Effector CD8-positive, alpha-beta T cell (primary cell): ENCODE data around the gene FRMD4A.

Experiments
- DNase-seq: peaks from one replicate; lab custom pipeline; 2025; lab: John Stamatoyannopoulos, UW

Gene FRMD4A

DNA sequence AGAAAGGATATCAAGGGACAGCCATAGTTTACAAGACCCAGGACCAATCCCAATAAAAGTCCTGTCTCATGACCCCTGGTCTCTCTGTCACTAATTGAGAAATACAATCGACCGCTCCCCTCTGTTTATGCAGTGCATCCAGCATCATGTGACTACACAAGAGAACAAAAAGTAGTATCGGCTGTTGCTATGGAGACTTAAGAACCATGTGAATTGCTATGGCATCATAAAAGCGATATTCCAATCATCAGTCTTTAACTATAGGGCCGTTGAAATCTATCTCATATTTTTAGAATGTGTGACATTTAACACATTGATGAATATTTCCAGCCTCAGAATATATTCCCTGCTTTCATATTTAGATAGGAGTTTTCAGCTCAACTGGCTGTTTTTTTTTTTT, 139.3 kb downstream of the FRMD4A start:
- DNase-seq: no peak

DNA sequence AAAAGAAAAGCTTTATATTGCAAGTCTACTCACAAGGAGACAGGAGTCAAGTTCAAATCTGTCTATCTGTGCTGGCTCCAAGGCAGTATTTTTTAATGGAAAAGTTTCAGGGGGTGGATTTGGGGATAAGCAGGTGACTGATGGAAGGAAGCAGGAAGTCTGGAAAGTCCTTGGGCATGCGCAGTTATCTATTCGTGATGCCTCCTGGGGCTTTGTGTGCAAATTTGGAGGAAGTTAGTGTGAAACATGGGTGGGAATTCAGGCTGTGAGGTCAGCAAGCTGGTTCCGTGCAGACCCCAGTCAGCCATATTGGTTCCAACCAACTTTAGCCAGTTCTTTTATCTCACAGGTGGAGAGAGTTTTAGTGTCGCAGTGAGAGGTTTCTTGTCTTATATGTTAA, 140.0 kb downstream of the FRMD4A start:
- no peak for DNase-seq

DNA sequence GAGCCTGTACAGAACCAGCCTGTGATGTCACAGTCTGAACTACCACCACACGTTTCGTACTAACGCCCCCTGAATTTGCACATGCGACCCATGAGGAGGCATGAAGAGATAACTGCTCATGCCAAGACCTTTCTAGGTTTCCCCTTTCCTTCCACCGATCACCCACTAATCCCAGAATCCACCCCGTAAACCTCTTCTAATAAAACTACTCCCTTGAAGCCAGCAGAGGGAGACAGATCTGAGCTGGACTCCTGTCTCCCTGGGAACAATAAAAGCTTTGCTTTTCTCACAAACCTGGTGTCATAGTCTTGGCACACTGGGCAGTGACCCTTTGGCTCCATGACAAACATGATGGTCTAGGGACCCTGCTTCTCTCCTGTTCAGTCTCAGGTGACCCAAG, 144.5 kb downstream of the FRMD4A start:
- DNase-seq: no peak

DNA sequence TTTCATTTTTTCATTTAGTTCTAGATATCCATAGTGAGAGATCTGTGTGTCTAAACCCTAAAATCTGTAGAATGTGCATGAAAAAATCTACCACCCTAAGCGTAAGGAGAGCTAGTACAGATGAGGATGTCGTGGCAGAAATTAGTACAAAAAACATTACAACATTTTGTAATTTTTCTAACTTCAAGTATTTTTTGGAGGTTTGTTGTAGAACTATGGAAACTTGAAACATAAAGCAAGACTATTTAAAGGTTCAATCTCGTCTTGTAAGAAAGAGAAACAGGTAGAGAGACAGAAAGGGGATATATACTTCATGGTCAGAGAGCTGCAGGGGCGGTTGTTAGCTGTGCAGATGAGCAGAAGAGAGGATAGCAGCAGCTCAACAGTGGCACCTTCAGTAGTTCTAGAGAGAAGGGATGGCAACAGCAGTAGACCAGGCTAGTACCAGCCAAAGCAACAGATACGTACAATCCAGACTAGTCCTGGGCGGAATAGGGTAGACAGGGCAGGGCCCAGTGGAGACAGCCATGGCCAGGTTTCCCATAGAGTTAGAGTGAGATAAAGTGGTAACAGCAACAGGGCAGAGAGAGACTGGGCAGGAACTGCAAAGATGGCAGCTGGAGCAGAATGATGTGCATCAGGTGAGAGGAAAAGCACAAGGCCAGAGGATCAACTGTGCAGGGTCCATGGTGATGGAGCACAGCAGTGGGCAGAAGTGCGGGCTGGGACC, 145.2 kb downstream of the FRMD4A start:
- DNase-seq: peak; percentile 3

DNA sequence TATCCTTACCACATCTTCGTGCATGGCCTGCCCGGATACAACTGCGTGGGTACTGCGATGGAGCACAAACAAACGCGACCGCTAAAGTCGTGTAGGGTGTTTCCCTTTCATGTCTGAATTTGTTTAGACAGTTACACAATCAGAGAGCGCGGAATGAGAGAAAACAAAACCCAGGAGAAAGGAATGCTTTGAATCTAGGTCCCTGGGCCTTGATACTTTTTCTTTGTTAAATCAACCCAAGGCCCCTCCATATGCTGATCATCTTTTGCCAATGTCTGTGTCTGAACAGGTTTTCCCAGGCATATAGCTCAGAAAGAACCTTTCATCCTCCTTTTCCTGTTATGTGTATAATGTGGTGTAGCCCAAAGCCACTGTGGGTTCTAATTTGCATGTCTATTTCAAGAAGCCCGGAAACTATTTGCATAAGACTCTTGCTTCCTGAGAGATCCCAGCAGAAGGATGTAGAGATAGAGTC, 145.8 kb downstream of the FRMD4A start:
- DNase-seq: no peak

DNA sequence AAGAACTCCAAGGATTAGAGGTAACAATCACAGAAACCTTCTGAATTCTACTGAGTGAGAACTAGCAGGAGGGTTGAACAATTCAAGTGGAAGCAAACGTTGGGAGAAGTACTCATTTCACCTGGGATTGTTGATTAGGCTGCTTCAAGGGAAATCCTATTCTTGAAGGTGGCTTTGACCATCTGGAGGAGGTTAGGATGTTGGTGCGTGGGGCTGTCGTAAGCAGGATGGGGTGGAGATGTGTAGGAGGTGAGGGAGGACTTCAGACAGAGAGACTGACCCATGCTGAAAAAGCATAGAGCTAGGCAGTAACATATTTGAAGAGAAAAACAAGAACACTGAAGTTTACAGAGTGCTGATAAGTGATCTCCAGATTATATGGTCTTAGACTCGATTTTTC, 147.9 kb downstream of the FRMD4A start:
- no peak for DNase-seq

DNA sequence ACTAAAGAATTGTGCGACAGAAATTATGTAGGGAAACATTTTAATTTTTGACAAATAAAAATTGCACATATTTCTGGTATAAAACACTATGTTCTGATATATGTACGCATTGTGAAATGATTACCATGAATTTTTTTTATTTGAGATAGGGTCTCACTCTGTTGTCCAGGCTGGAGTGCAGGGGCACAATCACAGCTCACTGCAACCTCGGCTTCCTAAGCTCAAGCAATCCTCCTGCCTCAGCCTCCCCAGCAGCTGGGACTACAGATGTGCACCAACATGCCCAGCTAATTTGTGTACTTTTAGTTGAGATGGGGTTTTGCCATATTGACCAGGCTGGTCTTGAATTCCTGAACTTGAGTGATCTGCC, 149.2 kb downstream of the FRMD4A start:
- no peak for DNase-seq

DNA sequence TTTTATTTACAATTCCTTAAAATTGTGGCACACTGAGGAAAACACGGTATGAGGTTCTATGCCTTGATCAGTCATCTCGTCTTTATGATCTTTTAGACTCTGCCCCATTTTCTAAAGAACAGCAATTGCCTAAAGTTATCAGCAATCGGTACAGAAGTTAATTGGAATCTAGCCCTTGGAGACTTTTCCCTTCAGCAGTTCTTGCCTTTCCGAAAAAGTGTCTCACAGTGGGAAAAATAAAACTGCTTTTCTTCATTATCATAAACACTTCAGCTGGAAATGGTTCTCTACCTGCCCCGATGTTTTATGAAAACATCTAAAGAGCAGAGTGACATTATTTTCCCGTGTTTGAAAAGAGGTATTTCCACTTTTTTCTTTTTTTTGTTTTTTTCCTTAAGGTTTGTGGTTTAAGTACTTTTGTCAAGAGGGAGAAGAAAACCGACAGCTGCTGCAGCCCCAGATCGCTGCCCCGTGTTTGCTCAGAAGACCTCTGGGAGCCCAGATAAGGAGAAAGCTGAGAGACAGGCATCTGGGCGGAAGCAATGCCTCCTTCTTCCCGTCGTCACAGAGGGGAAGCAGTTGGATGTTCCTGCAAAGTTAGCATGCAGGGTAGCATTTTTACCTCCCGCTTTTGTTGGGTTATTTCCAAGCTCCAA, 149.7 kb downstream of the FRMD4A start:
- no peak for DNase-seq

DNA sequence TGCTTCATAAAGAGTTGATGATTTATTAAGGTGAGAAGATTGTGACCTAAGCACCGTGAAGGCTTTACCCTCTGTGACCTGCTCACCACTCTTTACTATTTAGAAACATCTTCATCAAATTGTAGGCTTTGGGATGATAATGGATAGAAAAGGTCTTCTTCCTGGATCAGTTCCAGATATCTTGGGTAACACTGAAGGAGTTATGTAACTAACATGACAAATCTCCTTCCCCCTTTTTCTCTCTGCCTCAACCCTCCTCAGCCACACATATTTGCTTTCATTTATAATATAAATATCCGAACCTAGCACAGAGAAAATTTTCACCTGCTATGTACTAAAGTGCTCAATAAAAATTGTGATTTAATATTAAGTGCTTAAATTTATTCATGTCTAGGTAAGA, 151.5 kb downstream of the FRMD4A start:
- DNase-seq: no peak

DNA sequence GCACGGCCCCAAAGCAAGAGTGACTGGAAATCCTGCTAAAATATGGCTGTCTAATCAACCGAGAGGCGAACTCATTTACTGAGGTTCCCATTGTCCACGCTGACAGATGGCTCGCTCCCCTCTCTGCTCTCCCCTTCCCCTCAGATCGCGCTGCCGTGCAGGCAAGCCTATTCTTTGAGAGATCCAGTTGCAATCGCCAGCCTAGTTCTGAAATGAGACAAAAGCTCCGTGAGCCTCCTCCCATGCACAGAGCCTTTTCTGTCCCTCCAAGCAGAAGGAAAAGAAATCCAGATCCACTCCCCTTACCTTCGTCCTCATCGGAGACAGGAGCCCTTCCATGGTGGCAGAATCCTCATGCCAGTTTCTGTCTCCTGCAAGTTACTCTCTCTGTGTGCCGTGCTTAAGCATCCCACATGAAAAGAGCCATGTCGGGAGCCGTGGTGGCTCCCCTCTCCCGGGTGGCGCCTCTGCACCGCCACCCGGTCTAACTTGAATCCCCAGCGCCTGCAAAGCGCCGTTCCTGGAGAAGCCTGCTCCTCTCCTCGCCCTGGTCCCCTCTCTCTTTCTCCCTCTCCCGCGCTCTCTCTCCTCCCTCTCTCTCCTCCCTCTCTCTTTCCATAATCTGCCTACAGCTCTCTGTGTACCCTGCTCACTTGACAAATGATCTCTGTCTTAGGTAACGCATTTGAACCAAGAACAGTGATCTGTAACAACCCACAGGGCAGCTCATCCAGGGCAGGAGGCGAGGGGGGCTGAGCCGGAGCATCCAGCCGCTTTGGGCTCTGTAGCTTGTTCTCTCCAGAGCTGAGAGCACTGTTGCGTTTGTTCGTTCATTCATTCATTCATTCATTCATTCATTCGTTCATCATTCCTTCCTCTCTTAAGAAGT, 156.8 kb downstream of the FRMD4A start:
- no peak for DNase-seq

DNA sequence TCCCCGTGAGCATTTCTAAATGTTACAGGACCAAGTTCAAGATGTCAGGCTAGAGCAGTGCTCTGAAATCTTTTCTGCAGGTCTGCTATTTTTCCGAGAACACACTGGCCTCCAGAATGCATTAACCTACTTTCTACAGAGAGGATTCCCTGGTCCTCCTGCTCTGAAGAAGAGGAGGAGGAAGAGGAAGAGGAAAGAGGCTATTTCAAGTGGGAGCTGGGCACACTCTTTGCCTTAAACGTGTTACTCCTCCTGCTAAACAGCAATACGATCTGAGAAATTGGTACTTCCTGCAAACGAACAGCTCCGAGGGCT, 157.4 kb downstream of the FRMD4A start:
- no peak for DNase-seq

DNA sequence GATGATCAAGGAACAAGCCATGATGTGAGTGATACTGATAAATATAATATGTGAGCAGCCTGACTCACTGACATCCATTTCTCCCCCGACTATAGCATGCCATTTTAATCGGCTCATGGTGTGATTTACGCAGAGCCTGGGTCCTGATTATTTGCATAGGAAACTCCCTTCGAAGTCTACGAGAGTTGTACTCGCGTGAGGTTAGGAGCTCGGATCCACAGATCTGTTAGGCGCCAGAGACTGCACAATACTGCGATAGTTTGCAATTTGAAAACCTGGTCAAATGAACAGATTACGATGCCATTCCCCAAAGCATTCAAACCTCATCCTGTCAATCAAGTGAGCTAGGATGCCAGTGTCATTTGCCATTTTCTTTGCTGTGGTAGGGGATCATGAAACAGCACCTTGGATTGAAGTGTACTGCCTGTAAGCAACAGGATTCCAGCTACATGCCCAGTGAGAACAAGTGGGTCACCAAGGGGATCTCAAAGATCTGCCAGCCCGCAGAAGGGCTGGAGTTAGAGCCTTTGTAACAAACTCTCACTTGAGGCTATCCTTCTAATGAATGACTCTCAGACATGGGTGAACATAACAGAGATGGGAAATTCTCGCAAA, 158.3 kb downstream of the FRMD4A start:
- DNase-seq: no peak

DNA sequence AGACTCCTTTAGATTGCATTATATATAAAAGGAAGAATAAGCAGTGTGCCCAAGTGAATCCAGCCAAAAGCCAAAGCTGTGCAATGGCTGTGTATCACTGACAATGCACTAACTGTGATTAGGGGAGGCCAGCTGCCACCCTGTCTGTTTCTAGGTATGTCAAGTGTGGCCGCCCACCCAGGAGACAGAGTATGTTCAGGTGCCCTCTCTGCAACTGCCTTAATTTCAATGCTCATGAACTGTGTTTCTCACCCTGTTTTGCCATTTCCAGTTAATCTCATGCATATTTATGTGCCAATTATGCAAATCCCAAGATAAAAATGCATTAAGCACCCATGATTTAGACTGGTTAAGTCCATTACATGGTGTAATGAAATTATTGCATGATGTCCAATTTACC, 159.4 kb downstream of the FRMD4A start:
- no peak for DNase-seq

DNA sequence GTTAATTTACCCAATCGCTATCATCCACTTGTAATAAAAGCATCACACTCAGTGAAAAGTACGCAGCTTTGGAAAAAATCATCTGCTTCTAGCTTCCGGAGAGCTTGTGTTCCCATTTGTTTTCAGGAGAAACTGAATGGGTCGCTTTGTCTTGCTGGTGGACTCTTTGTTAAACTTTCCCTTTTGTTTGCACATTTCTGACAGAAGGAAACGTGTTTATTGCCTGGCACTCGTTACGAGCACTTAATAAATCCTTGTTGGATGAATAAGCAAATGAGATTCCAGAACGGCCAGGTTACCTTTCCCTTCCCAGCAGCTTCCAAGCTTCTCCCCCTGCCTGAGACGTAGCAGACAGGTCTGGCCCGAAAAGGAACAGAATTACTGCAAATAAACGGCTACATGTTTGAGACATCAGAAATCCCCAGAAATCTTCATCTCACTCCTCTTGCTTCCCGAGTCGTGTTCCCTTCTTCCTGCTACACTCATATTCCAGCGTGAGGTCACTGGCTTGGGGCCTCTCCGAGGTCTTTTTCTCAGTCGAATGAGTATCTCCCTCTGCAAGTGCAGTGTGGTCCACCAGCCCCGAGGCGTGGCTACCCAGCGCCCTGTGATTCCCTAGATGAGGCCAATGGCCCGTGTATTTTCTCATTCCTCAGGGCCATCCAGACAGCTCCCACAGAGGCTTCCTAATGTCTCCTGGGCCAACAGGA, 167.2 kb downstream of the FRMD4A start:
- no peak for DNase-seq

DNA sequence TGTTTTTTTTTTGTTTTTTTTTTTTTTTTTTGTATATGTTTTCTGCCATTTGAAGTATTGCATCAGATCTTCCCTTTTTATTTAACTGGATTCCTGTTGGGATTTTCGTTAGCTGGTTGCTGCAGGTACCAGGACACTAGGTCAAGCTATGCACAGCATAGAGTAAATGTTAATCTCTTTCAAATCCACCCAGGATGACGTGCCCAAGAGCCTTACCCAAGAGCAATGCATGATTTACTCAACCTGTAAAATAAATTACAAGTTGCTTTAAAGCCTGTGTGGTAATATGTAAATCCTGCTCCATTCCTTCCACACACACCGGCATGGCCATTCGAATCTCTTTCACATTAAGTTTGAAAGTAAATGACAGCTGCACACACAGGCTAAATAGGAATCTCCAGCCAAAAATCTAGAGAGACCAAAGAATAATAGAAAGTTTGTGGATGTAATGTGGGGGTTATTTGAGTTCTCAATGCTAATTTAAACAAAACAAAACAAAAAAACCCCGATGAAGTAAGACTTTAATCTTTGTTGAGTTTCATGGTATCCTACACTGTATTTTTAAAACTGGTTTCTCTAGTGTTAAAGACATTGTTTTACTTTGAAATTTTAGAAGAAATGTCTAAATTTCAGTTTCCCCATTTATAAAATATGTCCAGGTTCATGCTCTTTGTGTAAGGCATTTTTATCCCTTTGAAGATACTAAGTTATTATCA, 167.9 kb downstream of the FRMD4A start:
- no peak for DNase-seq

DNA sequence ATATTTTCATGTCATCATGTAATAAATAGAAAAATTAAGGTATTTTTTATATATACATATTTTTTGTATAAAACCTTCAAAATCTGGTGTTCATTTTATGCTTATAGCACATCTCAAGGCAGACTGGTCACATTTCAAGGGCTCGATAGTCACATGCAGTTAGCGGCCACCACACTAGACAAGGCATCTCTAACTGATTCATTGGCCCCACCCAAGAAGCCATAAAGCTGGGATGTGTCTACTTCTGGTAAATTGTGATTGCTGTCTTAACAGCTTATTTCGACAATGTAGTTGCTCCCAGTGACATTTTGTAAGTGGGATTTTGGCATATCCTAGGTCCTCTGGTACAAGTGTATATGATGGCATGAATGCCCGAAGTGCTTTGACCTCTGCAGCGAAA, 168.7 kb downstream of the FRMD4A start:
- DNase-seq: no peak

DNA sequence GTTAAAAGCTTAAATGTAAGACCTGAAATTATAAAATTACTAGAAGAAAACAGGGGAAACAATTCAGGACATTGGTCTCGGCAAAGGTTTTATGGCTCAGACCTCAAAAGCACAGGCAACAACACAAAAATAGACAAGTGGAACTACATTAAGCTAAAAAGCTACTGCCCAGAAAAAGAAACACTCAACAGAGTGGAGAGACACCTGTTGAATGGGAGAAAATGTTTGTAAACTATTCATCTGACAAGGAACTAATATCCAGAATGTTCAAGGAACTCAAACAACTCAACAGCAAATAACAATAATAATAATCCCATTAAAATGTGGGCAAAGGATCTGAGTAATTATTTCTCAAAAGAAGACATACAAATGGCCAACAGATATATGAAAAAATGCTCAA, 170.4 kb downstream of the FRMD4A start:
- DNase-seq: no peak

DNA sequence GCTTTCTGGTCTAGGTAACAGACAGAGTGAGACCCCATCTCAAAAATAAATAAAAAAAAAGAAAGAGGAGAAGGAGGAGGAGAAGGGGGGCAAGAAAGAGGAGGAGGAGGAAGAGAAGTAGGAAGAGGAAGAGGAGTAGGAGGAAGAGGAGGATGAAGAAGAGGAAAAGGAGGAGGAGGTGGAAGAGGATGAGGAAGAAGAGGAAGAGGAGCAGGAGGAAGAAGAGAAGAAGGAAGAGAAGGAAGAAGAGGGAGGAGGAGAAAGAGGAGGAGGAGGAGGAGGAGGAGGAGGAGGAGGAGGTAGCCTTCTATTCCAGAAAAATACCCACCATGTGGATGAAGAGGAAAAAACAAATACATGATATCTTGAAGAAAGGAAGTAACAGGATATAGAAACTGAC, 172.1 kb downstream of the FRMD4A start:
- DNase-seq: no peak

DNA sequence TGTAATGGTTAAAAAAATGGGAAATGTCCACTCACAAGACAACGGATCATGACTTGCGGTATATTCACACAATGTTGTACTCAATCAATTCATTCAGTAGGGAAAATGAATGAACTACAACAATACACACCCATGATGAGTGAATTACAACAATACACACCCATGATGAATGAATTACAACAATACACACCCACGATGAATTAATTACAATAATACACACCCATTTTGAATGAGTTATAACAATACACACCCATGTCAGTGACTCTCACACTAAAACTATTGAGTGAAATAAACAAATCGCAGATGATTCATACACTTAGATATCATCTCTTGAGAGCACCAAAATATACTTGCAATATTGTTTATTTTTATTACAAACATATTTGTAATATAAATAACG, 174.6 kb downstream of the FRMD4A start:
- DNase-seq: no peak

DNA sequence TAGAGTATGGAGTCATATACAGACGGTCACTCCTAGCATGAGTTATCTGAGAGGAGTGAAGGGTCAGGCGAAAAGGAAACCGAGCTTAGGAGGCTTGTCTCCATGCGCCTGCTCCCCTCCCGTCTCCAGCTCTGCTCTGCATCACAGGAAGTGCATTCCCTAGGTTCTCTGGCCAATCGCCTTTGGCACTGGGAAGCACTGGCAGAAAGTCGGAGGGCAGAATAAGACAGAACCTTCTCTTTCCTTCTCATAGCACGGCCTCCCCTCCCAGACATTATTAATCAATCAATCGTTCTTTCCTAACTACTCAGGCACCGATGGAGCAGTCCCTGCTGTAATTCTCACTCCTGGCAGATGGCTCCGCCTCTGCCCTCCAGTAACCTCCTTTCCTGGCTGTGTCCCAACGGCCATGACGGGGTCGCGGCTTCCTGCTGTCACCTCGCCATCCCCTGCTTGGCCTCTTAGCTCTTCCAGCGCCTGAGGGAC, 177.1 kb downstream of the FRMD4A start:
- DNase-seq: no peak

DNA sequence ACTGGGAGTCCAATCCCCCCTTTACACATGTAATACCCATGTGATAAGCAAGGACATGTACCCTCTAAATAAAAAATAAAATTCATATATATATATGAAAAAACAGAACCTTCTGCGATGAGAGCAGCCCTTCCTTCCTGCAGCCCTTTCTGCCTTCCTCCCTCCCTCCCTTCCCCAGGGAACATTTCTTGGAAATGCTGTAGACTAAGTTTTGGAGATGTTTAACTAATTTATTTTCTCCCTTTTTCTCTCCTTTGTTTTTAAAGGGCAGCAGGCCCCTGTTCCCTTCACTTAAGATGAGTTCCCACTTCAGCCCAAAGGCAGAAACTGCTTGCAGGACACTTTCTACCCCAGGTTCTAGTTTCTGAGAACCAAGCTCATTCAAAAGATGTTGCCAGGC, 179.2 kb downstream of the FRMD4A start:
- DNase-seq: no peak
